RPMI7951 (cell line): ENCODE data around the gene DRAP1. TPM values are rescaled to one million over a fixed set of nuclear protein-coding genes. Genes with fewer than 3 reads are reported as not detected.
A peak's percentile ranks its signal among the peaks of the same experiment; 100 is the strongest.
"Not testable (repeated sequence)": the region's sequence is repeated elsewhere in the genome, so short reads cannot be mapped to it uniquely, and the experiment has no call there.

Experiments
- DNase-seq: peaks from one replicate; pipeline ENCODE4 v3.0.0-alpha.2; 2012; ENCODE audit warnings: low read depth
- total RNA-seq: library from RNA; depleted of rRNA; stranded (reverse); fragments of >200 nt; shearing (Covaris generic); gene quantifications from 2 replicates; pipeline ENCODE4 v1.2.3, GENCODE V29; 2014

The DRAP1 gene
- total RNA-seq, 1 experiment from 2014 or later, result 405 TPM

DNA sequence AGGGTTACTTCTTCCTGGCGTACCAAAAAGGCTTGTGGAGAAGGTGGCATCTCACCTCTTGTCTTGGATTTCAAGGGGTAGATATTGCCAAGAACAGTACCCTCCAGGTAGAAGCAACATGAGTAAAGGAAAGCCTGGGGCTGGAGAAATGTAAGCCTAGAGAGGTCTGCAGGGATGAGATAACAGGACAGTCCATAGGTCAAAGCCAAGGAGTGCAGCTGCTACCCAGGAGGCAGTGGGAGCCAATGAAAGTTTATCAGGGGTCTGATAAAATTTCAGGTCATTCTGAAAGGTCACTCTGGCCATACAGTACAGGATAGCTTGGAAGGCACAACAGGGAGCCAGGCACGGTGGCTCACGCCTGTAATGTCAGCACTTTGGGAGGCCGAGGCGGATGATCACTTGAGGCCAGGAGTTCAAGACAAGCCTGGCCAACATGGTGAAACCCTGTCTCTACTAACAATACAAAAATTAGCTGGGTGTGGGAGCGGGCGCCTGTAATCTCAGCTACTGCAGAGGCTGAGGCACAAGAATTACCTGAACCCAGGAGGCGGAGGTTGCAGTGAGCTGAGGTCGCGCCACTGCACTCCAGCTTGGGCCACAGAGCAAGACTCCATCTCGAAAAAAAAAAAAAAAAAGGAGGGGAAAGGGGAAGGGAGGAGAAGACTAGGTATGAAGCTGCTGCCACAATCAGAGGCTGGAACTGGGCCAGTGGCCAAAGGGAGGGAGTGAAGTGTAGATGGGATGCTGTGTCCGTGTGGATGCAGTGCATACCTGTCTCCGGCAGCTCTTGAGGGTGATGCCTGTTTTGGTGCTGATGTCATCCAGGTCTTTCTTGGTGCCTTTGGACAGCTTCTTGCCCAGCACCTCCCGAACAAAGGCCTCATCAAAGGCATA, 32.2 kb upstream of the DRAP1 start:
- no peak for DNase-seq

DNA sequence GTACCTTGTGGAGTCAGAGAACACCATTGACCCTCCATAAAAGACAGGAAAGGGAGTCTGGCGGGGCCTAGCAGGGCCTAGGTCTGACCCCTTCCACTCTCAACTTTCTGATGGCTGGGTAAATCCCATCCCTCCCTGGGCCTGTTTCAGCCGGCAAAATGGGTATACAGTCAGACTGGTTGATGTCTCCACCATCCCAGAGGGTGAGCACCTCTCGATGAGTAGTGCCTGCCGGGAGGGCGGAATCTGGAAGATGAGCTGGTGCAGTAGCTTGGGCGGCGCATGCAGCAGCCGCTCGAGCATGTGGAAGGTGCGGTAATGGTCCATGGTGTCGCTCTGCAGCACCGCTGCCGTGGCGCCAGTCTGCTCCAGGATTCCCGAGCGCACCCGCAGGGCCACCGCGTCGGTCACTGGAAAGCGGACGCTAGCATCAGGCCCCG, 31.5 kb upstream of the DRAP1 start:
- no peak for DNase-seq

DNA sequence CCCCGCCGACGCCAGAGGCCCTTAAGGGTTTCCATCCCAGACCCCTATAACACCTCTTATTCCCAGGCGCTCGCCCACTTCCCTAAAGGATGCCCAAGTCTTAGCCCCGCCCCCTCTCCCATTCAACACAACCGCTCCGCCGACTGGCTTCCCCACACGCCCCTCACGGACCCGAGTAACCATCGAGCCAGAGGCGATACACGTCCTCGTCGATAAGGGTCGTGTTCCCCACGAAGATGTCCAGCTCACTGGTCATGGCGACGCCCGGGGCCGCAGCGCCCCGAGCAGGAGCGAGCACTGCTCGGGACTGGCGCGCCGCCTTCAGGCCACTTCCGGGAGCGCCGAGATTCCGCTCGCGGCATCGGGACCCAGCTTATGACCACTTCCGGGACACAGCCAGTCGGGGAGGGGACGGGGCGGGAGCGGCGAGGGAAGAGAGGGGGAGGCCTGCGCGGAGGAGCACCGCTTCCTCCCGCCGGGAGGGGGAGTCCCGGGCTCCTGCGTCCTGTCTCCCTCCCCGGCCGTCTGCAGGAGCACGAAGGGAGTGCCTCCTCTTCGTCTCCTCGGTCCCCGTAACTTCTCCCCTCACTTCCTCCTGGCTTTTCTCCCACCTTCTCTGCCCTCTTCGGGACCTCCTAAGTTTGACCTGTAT, 30.9 kb upstream of the DRAP1 start, which contains the start of gene FIBP:
Gene FIBP, minus strand, starts transcription at position 309 of the 652 bp plus-strand sequence. Its CDS starts 53 bp downstream, at position 256.
- DNase-seq, result peak; percentile 96

DNA sequence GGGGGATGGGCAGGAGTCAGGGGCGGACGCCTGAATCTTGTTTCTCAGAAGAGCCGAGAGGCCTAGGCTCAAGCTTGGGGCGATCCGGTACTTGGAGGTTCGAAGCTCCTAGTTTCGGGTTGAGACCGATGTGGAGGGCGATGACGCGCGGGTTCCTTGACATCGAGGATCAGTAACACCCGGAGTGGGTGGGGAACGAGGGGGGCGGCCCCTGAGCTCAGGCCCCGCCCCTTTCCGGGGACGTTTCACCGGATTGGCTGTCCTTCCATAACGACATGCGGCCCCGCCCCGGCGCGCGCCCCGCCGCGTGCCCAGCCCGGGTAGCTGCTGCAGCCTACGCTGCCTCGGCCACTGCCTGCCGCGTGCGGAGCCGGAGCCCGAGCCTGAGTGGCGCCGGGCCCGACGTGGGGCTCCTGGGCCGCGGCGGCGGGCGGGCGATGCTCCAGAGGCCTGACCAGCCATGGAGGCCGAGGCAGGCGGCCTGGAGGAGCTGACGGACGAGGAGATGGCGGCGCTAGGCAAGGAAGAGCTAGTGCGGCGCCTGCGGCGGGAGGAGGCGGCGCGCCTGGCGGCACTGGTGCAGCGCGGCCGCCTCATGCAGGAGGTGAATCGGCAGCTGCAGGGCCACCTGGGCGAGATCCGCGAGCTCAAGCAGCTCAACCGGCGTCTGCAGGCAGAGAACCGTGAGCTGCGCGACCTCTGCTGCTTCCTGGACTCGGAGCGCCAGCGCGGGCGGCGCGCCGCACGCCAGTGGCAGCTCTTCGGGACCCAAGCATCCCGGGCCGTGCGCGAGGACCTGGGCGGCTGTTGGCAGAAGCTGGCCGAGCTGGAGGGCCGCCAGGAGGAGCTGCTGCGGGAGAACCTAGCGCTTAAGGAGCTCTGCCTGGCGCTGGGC, 28.7 kb upstream of the DRAP1 start, which contains the start of gene CCDC85B:
Gene CCDC85B, plus strand, starts transcription at position 350 of the 895 bp plus-strand sequence. Its CDS starts 111 bp downstream, at position 461.
- peak; percentile 96 for DNase-seq

DNA sequence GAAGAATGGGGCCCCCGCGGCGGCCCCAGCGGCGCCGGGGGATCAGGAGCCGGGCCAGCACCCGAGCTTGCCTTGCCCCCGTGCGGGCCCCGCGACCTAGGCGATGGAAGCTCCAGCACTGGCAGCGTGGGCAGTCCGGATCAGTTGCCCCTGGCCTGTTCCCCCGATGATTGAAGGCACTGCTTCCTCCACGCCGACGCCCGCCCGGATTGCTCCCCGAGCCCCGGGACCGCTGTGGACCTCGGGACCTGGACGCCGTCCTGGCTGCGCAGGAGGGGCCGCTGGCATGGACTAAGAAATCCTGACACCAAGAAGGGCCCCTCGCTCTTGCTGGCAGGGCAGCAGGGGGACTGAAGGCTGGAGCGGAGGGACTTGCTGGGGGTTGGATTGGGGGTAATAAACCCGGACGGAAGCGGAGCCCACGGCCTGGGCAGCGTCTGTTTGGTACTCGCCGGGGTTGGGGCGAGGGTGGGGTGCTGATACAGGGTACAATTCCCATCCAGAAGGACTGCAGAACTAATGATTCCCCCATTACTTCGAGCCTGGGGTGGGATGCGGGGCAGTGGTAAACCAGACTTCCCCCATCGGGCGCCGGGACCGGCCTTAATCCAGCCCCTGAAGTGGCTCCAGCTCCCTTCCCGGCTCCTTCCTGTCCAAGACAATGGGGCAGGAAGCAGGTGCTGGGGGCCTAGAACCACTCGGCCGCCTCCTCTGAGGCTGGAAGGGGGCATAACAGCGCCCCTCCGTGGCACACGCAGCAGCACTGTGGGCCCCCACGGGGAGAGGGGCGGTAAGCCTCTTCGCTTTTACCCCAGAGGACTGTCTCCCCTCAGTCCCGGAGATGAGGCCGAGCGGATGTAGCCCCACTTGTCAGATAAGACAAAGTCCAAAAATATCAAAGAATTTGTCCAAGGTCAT, 27.7 kb upstream of the DRAP1 start:
- DNase-seq, result peak; percentile 65

DNA sequence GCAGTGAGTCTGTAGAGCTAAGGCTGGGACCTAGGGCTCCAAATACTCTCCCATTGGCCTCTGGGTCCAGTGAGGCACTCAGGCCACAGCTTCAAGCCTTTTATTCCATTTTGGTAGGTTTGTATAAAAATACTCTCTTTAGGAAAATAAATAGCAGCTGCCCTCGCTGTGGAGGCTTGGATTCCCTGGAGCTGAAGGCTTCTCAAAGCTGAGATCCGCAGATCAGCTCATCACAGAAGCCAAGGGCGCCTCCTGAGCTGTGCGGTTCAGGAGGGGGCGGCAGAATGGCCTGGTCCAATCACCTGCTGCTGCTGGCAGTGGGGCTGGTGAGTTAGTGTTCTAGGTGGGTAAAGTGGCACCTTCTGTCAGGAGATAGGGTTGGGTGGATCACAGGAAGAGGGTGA, 27.1 kb upstream of the DRAP1 start:
- not testable (repeated sequence) for DNase-seq

DNA sequence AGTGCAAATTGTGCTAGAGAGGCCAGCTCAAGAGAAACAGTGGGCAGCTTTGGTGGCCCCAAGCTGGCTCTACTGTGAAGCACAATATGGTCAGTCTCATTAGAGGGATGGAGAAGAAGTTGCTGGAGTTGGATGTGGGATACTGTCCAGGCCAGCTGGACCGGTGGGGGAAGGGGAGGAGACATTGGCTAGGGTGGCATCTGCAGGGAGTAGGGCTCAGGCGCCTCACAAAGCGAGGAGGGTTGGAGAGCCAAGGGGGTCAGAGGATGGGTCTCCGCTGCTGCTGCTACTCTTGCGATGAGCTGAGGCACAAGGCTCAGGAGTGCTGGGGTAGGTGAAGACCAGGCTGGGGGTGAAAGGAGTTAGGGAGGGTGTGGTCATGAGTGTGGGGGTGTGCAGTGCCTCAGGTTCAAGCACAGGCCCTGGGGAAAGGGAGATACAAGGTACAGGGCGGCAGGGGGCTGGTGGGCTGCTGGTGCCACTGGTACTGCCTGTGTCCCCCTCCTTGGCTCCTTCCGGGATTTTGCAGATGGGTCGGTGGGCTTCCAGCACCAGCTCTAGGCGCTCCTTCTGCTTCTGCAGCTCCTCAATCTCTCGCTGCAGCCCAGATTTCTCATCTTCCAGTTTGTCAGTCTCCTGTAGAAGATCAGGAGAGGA, 26.4 kb upstream of the DRAP1 start:
- DNase-seq, result no peak

DNA sequence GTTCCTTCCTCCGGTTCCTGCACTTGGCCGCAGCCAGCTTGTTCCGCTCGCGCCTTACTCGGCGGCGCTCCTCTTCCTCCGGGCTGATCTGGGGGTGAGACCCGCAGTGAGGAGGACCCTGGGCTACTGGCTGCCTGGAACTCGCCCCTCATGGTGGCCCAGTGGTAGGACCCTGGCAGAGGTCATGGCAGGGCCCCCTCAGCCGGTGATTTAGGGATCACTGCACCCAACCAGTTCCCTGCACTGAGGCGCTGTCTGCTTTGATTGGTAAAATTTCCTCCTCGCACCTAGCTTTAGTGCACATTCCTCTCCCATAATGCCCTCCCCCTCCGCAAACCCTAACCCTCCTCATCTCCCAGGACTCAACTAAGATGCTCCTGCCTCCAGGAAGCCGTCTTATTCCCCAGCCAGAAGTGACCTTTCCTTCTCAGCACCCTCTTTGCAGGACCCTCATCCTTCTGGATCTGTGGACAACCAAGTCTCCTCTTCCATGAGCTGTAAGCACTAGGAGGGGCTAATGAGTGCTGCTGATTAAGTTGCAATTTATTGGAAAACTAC, 25.1 kb upstream of the DRAP1 start:
- DNase-seq, result no peak

DNA sequence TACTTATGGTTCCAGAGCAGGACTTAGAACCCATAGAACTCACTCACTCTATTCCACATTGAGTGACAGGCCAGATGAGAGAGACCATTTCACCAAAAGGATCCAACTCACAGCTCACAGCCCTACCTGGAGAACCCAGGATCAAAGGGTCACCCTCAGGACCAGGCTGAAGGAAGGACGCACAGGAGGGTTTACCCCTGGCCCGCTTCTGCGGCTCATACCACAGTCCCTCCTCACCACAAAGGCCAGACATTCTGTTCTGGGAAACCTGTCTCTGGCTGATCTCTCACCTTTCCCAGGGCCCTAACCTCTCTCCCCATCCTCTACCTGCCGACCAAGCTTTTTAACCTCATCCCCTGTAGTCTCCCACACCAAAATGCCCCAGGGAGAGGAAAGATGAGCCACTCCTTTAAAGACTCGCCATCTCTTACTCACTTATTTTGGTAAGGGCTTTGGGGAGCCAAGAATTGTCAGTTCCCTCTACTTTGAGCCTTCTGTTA, 23.7 kb upstream of the DRAP1 start:
- no peak for DNase-seq

DNA sequence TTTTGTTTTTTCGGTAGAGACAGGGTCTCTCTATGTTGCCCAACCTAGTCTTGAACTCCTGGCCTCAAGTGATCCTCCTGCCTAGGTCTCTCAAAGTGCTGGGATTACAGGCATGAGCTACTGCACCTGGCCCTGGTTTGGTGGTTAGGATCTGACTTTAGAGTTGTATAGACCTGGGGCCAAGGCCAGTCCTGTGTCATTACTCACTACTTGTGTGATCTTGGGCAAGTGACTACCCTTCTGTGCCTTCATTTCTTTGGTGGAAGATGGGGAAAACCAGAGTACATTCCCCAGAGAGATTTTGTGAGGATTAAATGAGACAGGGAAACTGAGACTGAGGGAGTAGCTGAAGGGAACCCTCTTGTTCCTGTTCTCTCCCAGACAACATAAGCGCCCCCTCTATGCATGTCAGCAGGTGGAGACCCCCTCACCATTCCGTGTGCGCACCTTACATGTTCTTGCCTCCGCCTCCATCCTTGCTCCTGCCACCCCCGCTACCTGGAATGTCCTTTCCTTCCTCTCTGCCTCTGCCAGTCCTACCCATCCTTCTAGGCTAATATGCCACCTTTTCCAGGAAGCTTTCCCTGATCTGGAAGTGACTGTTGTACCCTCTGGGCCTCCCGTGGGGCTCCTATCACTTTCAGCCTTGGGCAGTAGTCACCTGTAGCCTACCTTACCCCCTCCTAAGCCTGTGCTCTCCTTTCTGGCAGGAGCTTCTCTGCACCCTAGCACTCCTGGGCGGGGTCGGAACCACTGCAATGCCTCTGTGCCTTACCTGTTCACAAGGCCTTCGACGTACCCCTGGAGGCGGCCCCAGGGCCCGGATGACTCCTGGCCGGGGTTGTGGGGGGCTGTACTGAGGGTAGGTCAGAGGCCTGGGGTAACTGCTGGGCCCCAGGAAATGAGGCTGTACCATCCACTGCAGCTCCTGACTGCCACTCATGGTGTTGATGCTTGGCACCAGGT, 22.9 kb upstream of the DRAP1 start:
- peak; percentile 67 for DNase-seq

DNA sequence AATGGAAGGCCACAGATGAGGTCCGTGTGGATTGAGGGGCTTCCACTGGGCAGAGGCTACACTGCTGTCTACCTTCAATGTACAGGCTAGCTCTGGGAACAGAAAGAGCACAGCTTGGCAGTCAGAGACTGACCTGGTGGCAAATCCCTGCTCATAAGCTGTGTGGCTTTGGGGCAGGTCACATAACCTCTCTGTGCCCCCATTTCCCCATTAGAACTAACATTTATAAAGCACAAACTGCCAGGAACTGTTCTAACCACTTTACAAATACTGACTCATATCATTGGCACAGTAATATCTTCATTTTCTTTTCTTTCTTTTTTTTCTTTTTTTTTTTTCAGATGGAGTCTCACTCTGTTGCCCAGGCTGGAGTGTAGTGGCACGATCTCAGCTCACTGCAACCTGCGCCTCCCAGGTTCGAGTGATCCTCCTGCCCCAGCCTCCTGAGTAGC, 22.2 kb upstream of the DRAP1 start:
- no peak for DNase-seq

DNA sequence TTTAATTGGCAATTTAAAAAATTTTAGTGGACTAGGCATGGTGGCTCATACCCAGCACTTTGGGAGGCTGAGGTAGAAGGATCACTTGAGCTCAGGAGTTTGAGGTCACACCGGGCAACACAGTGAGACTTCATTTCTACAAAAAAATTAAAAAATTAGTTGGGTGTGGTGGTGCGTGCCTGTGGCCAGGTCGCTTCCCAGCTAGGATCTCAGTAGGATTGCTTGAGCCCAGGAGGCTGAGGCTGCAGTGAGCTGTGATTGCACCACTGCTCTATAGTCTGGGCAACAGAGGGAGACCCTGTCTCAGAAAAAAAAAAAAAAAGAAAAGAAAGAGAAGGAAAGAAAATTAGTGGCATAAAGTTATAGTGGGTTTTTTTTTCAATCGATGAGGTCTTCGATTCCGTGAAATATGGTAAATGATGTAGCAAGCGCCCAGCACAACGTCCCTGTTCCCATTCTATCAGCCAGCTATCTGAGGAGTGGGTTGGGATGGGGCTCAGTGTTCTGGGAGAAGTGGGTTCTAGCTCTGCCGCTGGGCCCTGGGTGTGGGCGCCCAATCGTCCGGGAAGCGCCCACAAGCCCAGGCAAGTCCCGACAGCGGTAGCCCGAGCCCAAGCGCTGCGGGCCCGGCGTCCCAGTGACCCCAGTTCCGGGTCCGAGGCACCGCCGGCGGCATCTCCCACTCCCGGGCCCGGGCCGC, 20.4 kb upstream of the DRAP1 start:
- no peak for DNase-seq

DNA sequence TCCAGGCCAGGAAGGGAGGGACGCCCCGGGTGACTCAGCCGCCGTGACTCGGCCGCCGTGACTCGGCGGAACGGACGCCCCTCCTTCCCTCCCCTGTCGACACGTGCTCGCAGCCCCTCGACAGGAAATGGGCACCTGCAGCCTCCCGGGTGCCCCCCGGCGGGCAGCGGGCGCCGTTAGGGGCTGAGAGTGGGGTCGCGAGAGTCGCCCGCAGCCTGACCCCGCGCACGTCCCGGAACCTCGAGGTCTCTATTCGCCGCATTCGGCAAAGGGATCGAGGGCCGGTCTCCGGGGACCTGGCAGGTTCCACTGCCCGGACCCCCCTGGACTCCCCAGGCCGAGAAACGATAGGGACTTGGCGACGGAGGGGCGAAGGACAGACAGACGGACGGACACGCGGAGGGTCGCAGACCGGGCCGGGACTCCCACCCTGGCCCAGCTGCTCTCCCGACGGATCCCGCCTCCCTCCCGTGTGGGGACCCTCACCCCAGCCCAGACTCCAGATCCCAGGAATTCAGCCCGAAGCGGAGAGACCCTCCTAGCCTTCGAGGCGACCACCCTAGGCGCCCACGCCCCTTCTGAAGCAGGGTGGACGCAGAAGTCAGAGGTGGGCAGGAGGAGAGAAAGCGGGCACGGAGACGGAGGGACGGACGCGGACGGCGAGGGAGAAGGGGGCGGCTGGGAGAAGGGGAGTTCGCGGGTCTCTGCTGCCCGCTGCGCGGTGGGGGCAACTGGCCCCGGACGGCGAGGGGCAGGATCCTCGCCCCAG, 19.7 kb upstream of the DRAP1 start:
- peak; percentile 88 for DNase-seq

DNA sequence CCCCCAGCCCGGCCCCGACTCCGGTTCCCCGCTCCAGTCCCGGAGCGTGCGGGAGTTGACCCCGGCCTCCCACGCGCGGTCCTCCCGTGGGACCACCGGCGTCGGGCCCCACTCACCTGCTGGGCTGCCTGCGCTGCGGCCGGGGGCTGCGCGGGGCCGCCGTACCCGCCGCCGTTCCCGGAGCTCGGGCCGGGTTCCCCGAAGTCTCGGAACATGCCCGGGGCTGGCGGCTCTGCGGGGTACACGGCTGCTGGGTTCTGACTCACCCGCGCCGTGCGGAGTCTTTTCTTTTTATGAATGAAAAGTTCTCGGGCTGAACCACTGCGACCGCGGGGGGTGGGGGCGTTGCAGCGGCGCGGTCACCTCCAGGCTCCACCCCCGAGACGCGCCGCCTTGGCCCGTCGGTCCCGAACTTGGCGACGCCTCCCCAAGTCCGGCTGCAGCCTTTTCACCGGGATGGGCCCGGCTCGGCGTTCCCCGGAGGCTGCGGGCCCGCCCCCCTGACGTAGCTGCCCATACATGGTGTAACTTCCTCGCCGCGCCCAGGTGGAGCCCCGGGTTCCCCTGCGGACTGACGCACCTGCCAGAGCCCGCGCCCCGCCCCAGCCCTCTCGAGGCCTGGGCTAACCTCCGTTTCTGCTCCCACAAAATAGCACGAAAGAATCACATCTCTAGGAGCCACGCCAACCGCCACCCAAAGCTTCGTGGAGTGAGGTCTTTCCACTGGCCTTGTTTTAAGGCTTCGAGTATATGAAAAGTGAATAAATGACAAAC, 18.9 kb upstream of the DRAP1 start, which contains the start of gene FOSL1:
Gene FOSL1, minus strand, starts transcription at position 264 of the 774 bp plus-strand sequence. Its CDS starts 49 bp downstream, at position 215.
- peak; percentile 98 for DNase-seq

DNA sequence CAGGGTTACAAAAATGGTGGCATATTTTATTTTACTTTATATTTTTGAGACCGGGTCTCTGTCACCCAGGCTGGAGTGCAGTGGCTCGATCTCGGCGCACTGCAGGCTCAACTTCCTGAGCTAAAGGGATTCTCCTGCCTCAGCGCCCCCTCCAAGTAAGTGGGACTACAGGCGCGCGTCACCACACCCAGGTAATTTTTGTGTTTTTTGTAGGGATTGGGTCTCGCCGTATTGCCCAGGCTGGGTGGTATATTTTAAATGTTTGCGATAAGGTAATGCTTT, 18.4 kb upstream of the DRAP1 start:
- no peak for DNase-seq

DNA sequence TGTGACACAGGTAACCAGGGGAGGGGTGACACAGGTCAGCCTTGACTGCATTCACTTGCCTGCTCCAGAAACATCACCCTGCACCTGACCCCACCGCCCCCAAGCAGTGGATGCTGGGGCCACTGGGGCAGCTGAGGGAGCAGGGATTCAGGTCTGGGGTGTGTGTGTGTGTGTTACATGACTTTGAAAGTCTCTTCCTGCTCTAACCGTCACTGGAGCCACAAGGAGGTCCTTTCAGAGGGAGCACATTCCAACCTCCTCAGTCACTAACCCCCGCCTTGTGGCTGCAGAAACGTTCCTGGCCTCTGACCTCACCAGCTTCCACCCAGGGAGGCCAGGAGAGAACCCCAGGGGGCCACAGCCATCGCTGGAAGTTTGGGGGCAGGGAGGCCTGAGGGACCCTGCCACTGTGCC, 16.2 kb upstream of the DRAP1 start:
- DNase-seq, result peak; percentile 97
